DMS79 treated with DMSO at 0.1 percent for 48 hours (cell line): ENCODE data around the gene KRT37.
"Not testable (repeated sequence)": the region's sequence is repeated elsewhere in the genome, so short reads cannot be mapped to it uniquely, and the experiment has no call there.

Experiments used
- DNase-seq: peaks from one replicate; lab custom pipeline; 2025; lab: John Stamatoyannopoulos, UW

The KRT37 gene

GRCh38 chr17:41434415-41434814 is 10.0 kb upstream of the KRT37 start:
- no peak for DNase-seq

GRCh38 chr17:41434005-41434404 is 9.6 kb upstream of the KRT37 start:
- DNase-seq: peak; percentile 96

GRCh38 chr17:41433586-41433985 is 9.2 kb upstream of the KRT37 start:
- peak; percentile 84 for DNase-seq

GRCh38 chr17:41430376-41430775 is 6.0 kb upstream of the KRT37 start:
- not testable (repeated sequence) for DNase-seq

- DNase-seq: no peak
Observed at GRCh38 chr17:41429667-41430066, 5.3 kb upstream of the KRT37 start.

GRCh38 chr17:41428591-41429291 is 4.4 kb upstream of the KRT37 start:
- no peak for DNase-seq

GRCh38 chr17:41422586-41422985 is 1.8 kb downstream of the KRT37 start:
- not testable (repeated sequence) for DNase-seq

GRCh38 chr17:41421617-41422016 is 2.8 kb downstream of the KRT37 start:
- no peak for DNase-seq

- no peak for DNase-seq
Observed at GRCh38 chr17:41421116-41421515, 3.3 kb downstream of the KRT37 start.

- no peak for DNase-seq
Observed at GRCh38 chr17:41420134-41420533, 4.3 kb downstream of the KRT37 start.

GRCh38 chr17:41419716-41420115 is 4.7 kb downstream of the KRT37 start:
- DNase-seq: peak; percentile 81

GRCh38 chr17:41418116-41418860 is 6.1 kb downstream of the KRT37 start:
- DNase-seq: peak; percentile 42

- DNase-seq: no peak
Observed at GRCh38 chr17:41417576-41418015, 6.8 kb downstream of the KRT37 start.

- no peak for DNase-seq
Observed at GRCh38 chr17:41417127-41417526, 7.3 kb downstream of the KRT37 start.

GRCh38 chr17:41416479-41416878 is 7.9 kb downstream of the KRT37 start:
- no peak for DNase-seq

- no peak for DNase-seq
Observed at GRCh38 chr17:41415833-41416335, 8.5 kb downstream of the KRT37 start.

GRCh38 chr17:41415411-41415810 is 9.0 kb downstream of the KRT37 start:
- no peak for DNase-seq

- DNase-seq: no peak
Observed at GRCh38 chr17:41413982-41414381, 10.4 kb downstream of the KRT37 start.

GRCh38 chr17:41413353-41413957 is 10.9 kb downstream of the KRT37 start:
- peak; percentile 95 for DNase-seq

GRCh38 chr17:41411072-41411840 is 13.1 kb downstream of the KRT37 start:
- no peak for DNase-seq

GRCh38 chr17:41407226-41407625 is 17.2 kb downstream of the KRT37 start:
- DNase-seq: no peak

- DNase-seq: peak; percentile 25
Observed at GRCh38 chr17:41406205-41406604, 18.2 kb downstream of the KRT37 start.
